Nephron progenitor cell (in vitro differentiated cells): ENCODE measurements around the gene KRT75.
"Not testable (repeated sequence)": the region's sequence is repeated elsewhere in the genome, so short reads cannot be mapped to it uniquely, and the experiment has no call there.

ENCODE experiments used
- DNase-seq: peaks from one replicate; pipeline ENCODE4 v3.0.0; 2021
- H3K27ac Mint-ChIP-seq: 2 replicates; pipeline ENCODE4 v1.8.0; 2021; ENCODE audit warnings: mild to moderate bottlenecking, moderate library complexity, mixed read lengths
- H3K27me3 Mint-ChIP-seq: 2 replicates; pipeline ENCODE4 v1.8.0; 2021; ENCODE audit warnings: mild to moderate bottlenecking, low read depth, mixed read lengths; ENCODE audit not compliant: poor library complexity
- H3K36me3 Mint-ChIP-seq: 2 replicates; pipeline ENCODE4 v1.8.0; 2021; ENCODE audit warnings: low read depth, mixed read lengths
- H3K4me1 Mint-ChIP-seq: 2 replicates; pipeline ENCODE4 v1.8.0; 2021; ENCODE audit warnings: mixed read lengths
- H3K4me3 Mint-ChIP-seq: 2 replicates; pipeline ENCODE4 v1.8.0; 2021; ENCODE audit warnings: mild to moderate bottlenecking, moderate library complexity, mixed read lengths
- H3K9me3 Mint-ChIP-seq: 2 replicates; pipeline ENCODE4 v1.8.0; 2021; ENCODE audit warnings: mild to moderate bottlenecking, moderate library complexity, mixed read lengths
- CTCF ChIP-seq: fragments of 200-600 bp; sonication (generic); IDR thresholded peaks from 2 replicates; pipeline ENCODE4 v1.5.0; 2021; ENCODE audit warnings: antibody characterized with exemption

Gene KRT75

GRCh38 chr12:52452101-52452500 lies 17.9 kb upstream of the KRT75 start, which contains the start of gene KRT6B:
Gene KRT6B (minus strand): TSS chr12:52452146. CDS start chr12:52452078, 68 bp downstream.
- Mint-ChIP-seq H3K27me3 (peaks cover 4% of the 10 kb centered on the region), H3K4me1 (peaks cover 13% of the 10 kb centered on the region), H3K27ac (no peak within 1 kb of the TSS), H3K9me3 (no peaks in the 10 kb centered on the region), H3K36me3 (no peaks in the 10 kb centered on the region), H3K4me3 (no peak within 1 kb of the TSS)
- DNase-seq, result no peak
- TF ChIP-seq CTCF, result no peak

DNA sequence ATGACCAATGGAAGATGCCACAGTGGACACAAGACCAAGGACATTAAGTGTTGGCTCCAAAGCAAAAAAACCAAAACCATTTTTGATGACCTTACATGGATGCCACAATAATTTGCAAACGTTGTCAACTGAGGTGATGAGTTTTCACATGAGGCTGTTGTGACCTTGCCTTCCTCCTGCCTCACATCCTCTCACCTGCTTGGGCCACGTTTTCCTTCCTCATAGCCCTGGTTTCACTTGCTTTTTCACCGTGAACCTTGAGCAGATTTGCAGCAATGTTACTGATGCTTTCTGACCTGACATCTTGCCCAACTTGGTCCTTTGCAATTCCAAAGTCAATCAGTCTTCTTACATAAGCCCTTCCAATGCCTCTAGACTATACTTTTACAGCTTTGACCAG lies 14.1 kb upstream of the KRT75 start:
- Mint-ChIP-seq H3K36me3 (no peaks in the 10 kb centered on the region), H3K9me3 (no peaks in the 10 kb centered on the region), H3K27ac (no peak overlapping the region), H3K4me3 (no peak overlapping the region), H3K27me3 (peaks cover 4% of the 10 kb centered on the region), H3K4me1 (peaks cover 4% of the 10 kb centered on the region)
- TF ChIP-seq CTCF, result no peak
- DNase-seq, result no peak

GRCh38 chr12:52447196-52447595 lies 13.0 kb upstream of the KRT75 start:
- not testable (repeated sequence) for H3K27ac Mint-ChIP-seq, H3K9me3 Mint-ChIP-seq, H3K27me3 Mint-ChIP-seq, H3K36me3 Mint-ChIP-seq, H3K4me3 Mint-ChIP-seq, DNase-seq
- peaks cover 14% of the 10 kb centered on the region for H3K4me1 Mint-ChIP-seq

DNA sequence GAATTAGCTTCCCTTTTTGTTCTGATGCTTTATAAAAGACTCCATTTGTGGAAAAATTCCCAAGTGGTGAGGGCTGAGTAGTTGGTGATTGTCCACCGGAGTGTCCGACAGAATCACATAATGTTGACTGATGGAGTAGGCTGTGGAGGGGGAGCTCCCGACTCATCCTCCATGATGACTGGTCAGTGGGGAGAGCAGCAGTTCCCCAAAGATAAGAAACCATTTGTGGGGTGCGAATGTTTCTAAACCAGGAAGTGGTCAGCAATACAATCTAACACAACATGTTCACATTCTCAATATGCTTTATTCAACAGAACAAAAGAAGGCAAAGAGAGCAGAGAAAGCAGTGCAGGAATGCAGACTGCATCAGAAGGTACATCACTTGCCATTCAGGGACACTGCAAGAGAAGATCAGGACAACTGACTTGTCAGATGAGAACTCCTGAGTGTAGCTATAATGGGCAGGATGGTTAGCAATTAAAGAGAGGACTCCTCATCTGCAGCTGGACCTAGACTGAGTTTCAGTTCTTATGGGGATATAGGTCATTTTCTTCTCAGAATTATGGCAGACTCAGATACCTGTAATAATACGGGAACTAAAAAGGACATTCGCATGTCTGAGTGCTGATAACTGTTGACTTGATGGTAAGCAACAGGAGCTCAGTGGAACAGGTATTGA lies 12.3 kb upstream of the KRT75 start:
- Mint-ChIP-seq H3K36me3 (no peaks in the 10 kb centered on the region), H3K4me3 (no peak overlapping the region), H3K27me3 (peaks cover 4% of the 10 kb centered on the region), H3K9me3 (no peaks in the 10 kb centered on the region), H3K4me1 (peaks cover 21% of the 10 kb centered on the region), H3K27ac (no peak overlapping the region)
- no peak for TF ChIP-seq CTCF
- no peak for DNase-seq

GRCh38 chr12:52445876-52446275 lies 11.7 kb upstream of the KRT75 start:
- no peaks in the 10 kb centered on the region for H3K9me3 Mint-ChIP-seq
- TF ChIP-seq CTCF, result no peak
- no peak overlapping the region for H3K27ac Mint-ChIP-seq
- no peaks in the 10 kb centered on the region for H3K36me3 Mint-ChIP-seq
- H3K4me1 Mint-ChIP-seq, result peaks cover 27% of the 10 kb centered on the region
- DNase-seq, result no peak
- H3K27me3 Mint-ChIP-seq, result peaks cover 4% of the 10 kb centered on the region
- no peak overlapping the region for H3K4me3 Mint-ChIP-seq

- Mint-ChIP-seq H3K27me3 (peaks cover 5% of the 10 kb centered on the region), H3K4me1 (peaks cover 33% of the 10 kb centered on the region), H3K27ac (no peak overlapping the region), H3K9me3 (no peaks in the 10 kb centered on the region), H3K4me3 (no peak overlapping the region), H3K36me3 (no peaks in the 10 kb centered on the region)
- TF ChIP-seq CTCF, result no peak
- no peak for DNase-seq
These were observed 10.8 kb upstream of the KRT75 start for GRCh38 chr12:52444647-52445595.
